H1 (cell line): Measurements from ENCODE around the gene MLN. TPM values are rescaled to one million over a fixed set of nuclear protein-coding genes. Genes with fewer than 3 reads are reported as not detected.

Experiments
- CTCF ChIA-PET: fragments of 300-600 bp; sonication (Branson Sonifier 250); formaldehyde crosslinking; loops from one replicate; lab custom pipeline; 2021; ENCODE audit not compliant: partially characterized antibody; lab: Charles Lee
- POLR2A ChIA-PET: fragments of 300-600 bp; sonication (Branson Sonifier 250); formaldehyde crosslinking; loops from one replicate; lab custom pipeline; 2021; ENCODE audit warnings: inconsistent platforms; ENCODE audit not compliant: partially characterized antibody; lab: Charles Lee
- DNase-seq, 2 experiments: peaks; one replicate each; pipeline versions ENCODE4 v3.0.0 to v3.0.0-alpha.2; 2010 to 2022; ENCODE audit warnings: low spot score in 2 of 2, low read depth in 1 of 2, mixed read lengths in 1 of 2
- FAIRE-seq: peaks from 2 replicates; lab custom pipeline; 2011; peaks lifted over from hg19 to GRCh38; lab: Jason Lieb, UNC
- H2AFZ ChIP-seq: 2 replicates; pipeline ENCODE4 v1.8.1; 2012; ENCODE audit warnings: low read length, inconsistent platforms
- H2AK5ac ChIP-seq: 2 replicates; pipeline ENCODE4 v1.6.1; 2013; ENCODE audit warnings: low read depth, low read length
- H2BK120ac ChIP-seq: replicated peaks from 2 replicates; pipeline ENCODE3; 2013; ENCODE audit warnings: low read depth, low read length, inconsistent platforms
- H2BK12ac ChIP-seq: 2 replicates; pipeline ENCODE4 v1.6.1; 2013; ENCODE audit warnings: low read depth, low read length
- H2BK15ac ChIP-seq: 2 replicates; pipeline ENCODE4 v1.6.1; 2013; ENCODE audit warnings: low read length
- H2BK20ac ChIP-seq: 2 replicates; pipeline ENCODE4 v1.6.1; 2013; ENCODE audit warnings: low read length
- H2BK5ac ChIP-seq: 2 replicates; pipeline ENCODE4 v1.6.1; 2013; ENCODE audit warnings: low read depth, low read length
- H3K14ac ChIP-seq: 2 replicates; pipeline ENCODE4 v1.6.1; 2013; ENCODE audit warnings: inconsistent platforms; ENCODE audit not compliant: insufficient read length
- H3K18ac ChIP-seq: 2 replicates; pipeline ENCODE4 v1.6.1; 2013; ENCODE audit warnings: low read length; ENCODE audit errors: extremely low read depth
- H3K23ac ChIP-seq: 2 replicates; pipeline ENCODE4 v1.6.1; 2013; ENCODE audit warnings: inconsistent platforms; ENCODE audit not compliant: insufficient read length
- H3K23me2 ChIP-seq: 2 replicates; pipeline ENCODE4 v1.6.1; 2013; ENCODE audit warnings: low read depth, low read length
- H3K27ac ChIP-seq: 2 replicates; pipeline ENCODE4 v1.6.1; 2011; ENCODE audit warnings: low read depth, low read length, inconsistent platforms
- H3K27me3 ChIP-seq, 4 experiments: replicated peaks in 1 of 4; 1 replicate in 1 of 4; 2 replicates in 3 of 4; pipeline versions ENCODE4 v1.6.1 to v1.8.1; 2011 to 2013; ENCODE audit warnings: low read length in 3 of 4, mild to moderate bottlenecking in 3 of 4, inconsistent platforms in 2 of 4, mixed read lengths in 2 of 4, moderate library complexity in 1 of 4; ENCODE audit not compliant: control insufficient read depth in 3 of 4, insufficient read depth in 3 of 4; ENCODE audit errors: extremely low read depth in 1 of 4
- H3K36me3 ChIP-seq, 4 experiments: 2 replicates each; pipeline versions ENCODE4 v1.6.1 to v1.8.1; 2011 to 2013; ENCODE audit warnings: mild to moderate bottlenecking in 4 of 4, low read length in 3 of 4, moderate library complexity in 2 of 4, control low read depth in 1 of 4, inconsistent platforms in 1 of 4; ENCODE audit not compliant: insufficient read depth in 4 of 4, control insufficient read depth in 2 of 4
- H3K4ac ChIP-seq: replicated peaks from 2 replicates; pipeline ENCODE3; 2013; ENCODE audit warnings: low read length, low read depth, mixed read lengths, inconsistent platforms; ENCODE audit not compliant: insufficient read length
- H3K4me1 ChIP-seq, 4 experiments: replicated peaks in 1 of 4; 1 replicate in 1 of 4; 2 replicates in 3 of 4; pipeline versions ENCODE4 v1.6.1 to v1.8.1; 2011 to 2013; ENCODE audit warnings: low read length in 3 of 4, inconsistent platforms in 2 of 4, mixed read lengths in 1 of 4; ENCODE audit not compliant: insufficient read depth in 4 of 4, control insufficient read depth in 3 of 4
- H3K4me2 ChIP-seq, 2 experiments: 2 replicates each; pipeline versions ENCODE4 v1.6.1 to v1.8.1; 2011 to 2013; ENCODE audit warnings: low read depth in 2 of 2, low read length in 2 of 2, control low read depth in 1 of 2, inconsistent platforms in 1 of 2, mild to moderate bottlenecking in 1 of 2; ENCODE audit not compliant: insufficient read depth in 1 of 2
- H3K4me3 ChIP-seq, 4 experiments: fragments of 200-600, 300-600 bp in 1 of 4; sonication (generic), shearing (Covaris generic), sonication (Bioruptor Twin) in 1 of 4; 2 replicates each; pipeline versions ENCODE4 v1.5.1 to v1.8.1; 2011 to 2016; ENCODE audit warnings: low read length in 4 of 4, low read depth in 3 of 4, control low read depth in 2 of 4, inconsistent platforms in 2 of 4, mild to moderate bottlenecking in 2 of 4, mixed read lengths in 1 of 4, moderate library complexity in 1 of 4; ENCODE audit not compliant: insufficient read depth in 2 of 4; ENCODE audit errors: extremely low read depth in 1 of 4
- H3K56ac ChIP-seq: replicated peaks from 2 replicates; pipeline ENCODE3; 2013; ENCODE audit warnings: low read depth, mild to moderate bottlenecking, mixed read lengths, low read length, inconsistent platforms; ENCODE audit not compliant: insufficient read length
- H3K79me1 ChIP-seq: 2 replicates; pipeline ENCODE4 v1.6.1; 2013; ENCODE audit warnings: low read depth, low read length, control low read depth
- H3K79me2 ChIP-seq, 2 experiments: 2 replicates each; pipeline versions ENCODE4 v1.6.1 to v1.8.1; 2012 to 2013; ENCODE audit warnings: low read length in 2 of 2, mild to moderate bottlenecking in 2 of 2, inconsistent platforms in 1 of 2; ENCODE audit not compliant: insufficient read depth in 2 of 2, control insufficient read depth in 1 of 2
- H3K9ac ChIP-seq, 4 experiments: replicated peaks in 1 of 4; 1 replicate in 1 of 4; 2 replicates in 3 of 4; pipeline versions ENCODE4 v1.6.1 to v1.8.1; 2011 to 2013; ENCODE audit warnings: low read depth in 3 of 4, low read length in 3 of 4, control low read depth in 2 of 4, mild to moderate bottlenecking in 2 of 4, moderate library complexity in 2 of 4, inconsistent platforms in 1 of 4; ENCODE audit errors: extremely low read depth in 1 of 4
- H3K9me3 ChIP-seq, 2 experiments: 2 replicates each; pipeline versions ENCODE4 v1.6.1 to v1.8.1; 2012 to 2013; ENCODE audit warnings: mild to moderate bottlenecking in 2 of 2, moderate library complexity in 2 of 2, control low read depth in 1 of 2, inconsistent platforms in 1 of 2, low read depth in 1 of 2, low read length in 1 of 2, mixed read lengths in 1 of 2; ENCODE audit not compliant: insufficient read depth in 2 of 2
- H4K20me1 ChIP-seq, 2 experiments: replicated peaks in 1 of 2; 2 replicates each; pipeline versions ENCODE3 to v1.8.1; 2011 to 2013; ENCODE audit warnings: inconsistent platforms in 2 of 2, low read length in 2 of 2, mild to moderate bottlenecking in 1 of 2; ENCODE audit not compliant: insufficient read depth in 2 of 2, control insufficient read depth in 1 of 2
- H4K5ac ChIP-seq: 2 replicates; pipeline ENCODE4 v1.6.1; 2013; ENCODE audit warnings: low read length, low read depth, mixed read lengths, inconsistent platforms; ENCODE audit not compliant: insufficient read length
- H4K8ac ChIP-seq: 2 replicates; pipeline ENCODE4 v1.8.0; 2013; ENCODE audit warnings: mild to moderate bottlenecking, moderate library complexity, low read length, inconsistent platforms; ENCODE audit not compliant: insufficient read depth; ENCODE audit errors: extremely low read depth
- H4K91ac ChIP-seq: replicated peaks from 2 replicates; pipeline ENCODE3; 2013; ENCODE audit warnings: low read length, mixed read lengths, inconsistent platforms; ENCODE audit not compliant: insufficient read length
- RFX5 ChIP-seq: IDR thresholded peaks from 2 replicates; pipeline ENCODE4 v1.6.1; 2011; ENCODE audit warnings: low read depth, low read length, improper control_type of control experiment, borderline replicate concordance
- WGBS, 2 experiments: shearing (Covaris generic) in 1 of 2; methylation state at CpG; one replicate each; pipeline versions ENCODE4 v1.1.6 to v1.1.7; 2013 to 2015; ENCODE audit warnings: low lambda C conversion rate in 2 of 2, mixed read lengths in 2 of 2, inconsistent platforms in 1 of 2, low coverage in 1 of 2, missing lambda C conversion rate in 1 of 2; ENCODE audit not compliant: insufficient replicate concordance in 2 of 2, insufficient coverage in 1 of 2, insufficient read length in 1 of 2; ENCODE audit errors: extremely low coverage in 1 of 2, missing lambda C conversion rate in 1 of 2; 5-methylcytosine and 5-hydroxymethylcytosine counted together
- polyA plus RNA-seq, 7 experiments: library from polyadenylated mRNA; depleted of rRNA in 3 of 7; stranded (reverse) in 5 of 7; unstranded in 2 of 7; fragments of >200 nt in 5 of 7; fragments of 200-250 nt in 2 of 7; gene quantifications; 1 replicate in 5 of 7; 2 replicates in 1 of 7; 4 replicates in 1 of 7; pipeline versions ENCODE4 v1.2.1 to v1.2.3, GENCODE V29; 2011 to 2013; ENCODE audit warnings: missing spikeins in 2 of 7, mixed read lengths in 2 of 7
- total RNA-seq: library from RNA; stranded (reverse); fragmentation: NEBNext Ultra II Directional; extraction: Animal tissue kit (Norgen Biotek cat#: 25700); gene quantifications from 2 replicates; pipeline ENCODE4 v1.2.1, GENCODE V29; 2021

Gene MLN
- total and polyA plus RNA-seq, 2 of the 8 experiments (the other 6 are each of a cell fraction or from before 2014, with no cell fraction given): not detected

- Histone ChIP-seq H3K23me2 (no peaks in the 10 kb centered on the region), H3K4ac (no peak overlapping the region), H3K79me2 (no peaks in the 10 kb centered on the region), H3K56ac (no peak overlapping the region), H2BK5ac (no peak overlapping the region), H4K91ac (no peak overlapping the region), H2BK20ac (no peak overlapping the region), H2BK120ac (no peak overlapping the region), H4K8ac (no peak overlapping the region), H3K9me3 (no peaks in the 10 kb centered on the region), H3K9ac (no peak overlapping the region), H3K14ac (no peak overlapping the region), H3K4me1 (peaks cover 0 to 19% (median 9%) of the 10 kb centered on the region in 4 experiments; a peak in 6 of 7 replicates), H3K27me3 (peaks cover 0 to 3% (median 0%) of the 10 kb centered on the region in 4 experiments; a peak in 4 of 7 replicates), H4K20me1 (no peaks in the 10 kb centered on the region), H3K27ac (no peak overlapping the region), H3K23ac (no peak overlapping the region), H3K4me3 (no peak overlapping the region), H3K79me1 (no peaks in the 10 kb centered on the region), H2BK12ac (no peak overlapping the region), H2AFZ (no peak overlapping the region), H3K18ac (no peak overlapping the region; the same call in 1 of the 2 replicates), H2BK15ac (peak overlapping the region; percentile 46; the same call in 1 of the 2 replicates), H3K4me2 (no peak overlapping the region), H3K36me3 (no peaks in the 10 kb centered on the region), H4K5ac (no peak overlapping the region), H2AK5ac (no peak overlapping the region; the same call in 1 of the 2 replicates)
- DNase-seq: no peak
- FAIRE-seq: no peak
- CTCF ChIA-PET: interaction anchor here (0.9 to 7.4 kb wide), 21 partner anchors 9 to 331 kb away, joined by 3 to 97 read pairs (median 5); no protein-coding TSS in a partner anchor
- 83% methylated on average over 1 of the region's 2 CpGs; no CpG with 5 or more reads in 1 of the 2 experiments for WGBS, 2 experiments
- POLR2A ChIA-PET: interaction anchor here (1.2 to 1.5 kb wide), 2 partner anchors 31 to 35 kb away, joined by 3 read pairs; partner anchors contain the start of gene LEMD2
- no peak for TF ChIP-seq RFX5
Observed at GRCh38 chr6:33823806-33824205, 20.0 kb upstream of the MLN start.
